Smooth muscle cell (in vitro differentiated cells): Measurements from ENCODE around the gene CD300LG. TPM values are rescaled to one million over a fixed set of nuclear protein-coding genes. Genes with fewer than 3 reads are reported as not detected.

ENCODE experiments used
- DNase-seq: peaks from one replicate; lab custom pipeline; 2025; ENCODE audit not compliant: unreplicated experiment; lab: John Stamatoyannopoulos, UW
- H2AFZ ChIP-seq: fragments of 200-600 bp; sonication (generic); 2 replicates; pipeline ENCODE4 v1.6.0; 2016; ENCODE audit warnings: antibody characterized with exemption, low read depth, mild to moderate bottlenecking
- H3F3A ChIP-seq: fragments of 200-600 bp; sonication (generic); 2 replicates; pipeline ENCODE4 v1.6.0; 2017; ENCODE audit warnings: antibody characterized with exemption, low read depth
- H3K27ac ChIP-seq: fragments of 200-600 bp; sonication (generic); 2 replicates; pipeline ENCODE4 v1.5.1; 2016; ENCODE audit warnings: low read depth, mild to moderate bottlenecking
- H3K27me3 ChIP-seq: fragments of 200-600 bp; sonication (generic); 2 replicates; pipeline ENCODE4 v1.6.1; 2016; ENCODE audit warnings: low read depth, mild to moderate bottlenecking
- H3K36me3 ChIP-seq: fragments of 200-600 bp; sonication (generic); 2 replicates; pipeline ENCODE4 v1.5.1; 2016; ENCODE audit warnings: low read depth
- H3K4me1 ChIP-seq: fragments of 200-600 bp; sonication (generic); 2 replicates; pipeline ENCODE4 v1.5.1; 2016; ENCODE audit warnings: low read depth
- H3K4me2 ChIP-seq: fragments of 200-600 bp; sonication (generic); 2 replicates; pipeline ENCODE4 v1.6.0; 2016; ENCODE audit warnings: mild to moderate bottlenecking
- H3K4me3 ChIP-seq: fragments of 200-600 bp; sonication (generic); 2 replicates; pipeline ENCODE4 v1.5.1; 2016; ENCODE audit warnings: mild to moderate bottlenecking
- H3K79me2 ChIP-seq: fragments of 200-600 bp; sonication (generic); 2 replicates; pipeline ENCODE4 v1.6.0; 2016; ENCODE audit warnings: low read depth, mild to moderate bottlenecking
- H3K9ac ChIP-seq: fragments of 200-600 bp; sonication (generic); 2 replicates; pipeline ENCODE4 v1.6.0; 2016; ENCODE audit warnings: low read depth
- H3K9me3 ChIP-seq: fragments of 200-600 bp; sonication (generic); replicated peaks from 2 replicates; pipeline ENCODE4 v1.5.1; 2016; ENCODE audit warnings: low read depth
- H4K20me1 ChIP-seq: fragments of 200-600 bp; sonication (generic); 2 replicates; pipeline ENCODE4 v1.6.0; 2016; ENCODE audit warnings: low read depth
- CTCF ChIP-seq: fragments of 200-600 bp; sonication (generic); IDR thresholded peaks from 2 replicates; pipeline ENCODE4 v1.5.1; 2017; ENCODE audit warnings: borderline replicate concordance, mild to moderate bottlenecking, antibody characterized with exemption; ENCODE audit not compliant: insufficient read depth, poor library complexity, severe bottlenecking
- WGBS: methylation state at CpG from one replicate; pipeline ENCODE4 v1.1.7; 2016; ENCODE audit warnings: low lambda C conversion rate; 5-methylcytosine and 5-hydroxymethylcytosine counted together
- polyA plus RNA-seq: library from polyadenylated mRNA; unstranded; fragments of >200 nt; fragmentation: Nextera tagmentation; extraction: Ambion mirVana; gene quantifications from 2 replicates; pipeline ENCODE4 v1.2.1, GENCODE V29; 2016
- total RNA-seq: library from RNA; depleted of rRNA; stranded (reverse); fragments of >200 nt; gene quantifications from 2 replicates; pipeline ENCODE4 v1.2.3, GENCODE V29; 2014

The CD300LG gene
- total and polyA plus RNA-seq, 2 experiments from 2014 or later = not detected

- no peak for DNase-seq
- no peak for TF ChIP-seq CTCF
- Histone ChIP-seq H3K4me3 (no peak overlapping the region), H4K20me1 (no peaks in the 10 kb centered on the region), H3K79me2 (no peaks in the 10 kb centered on the region), H3K4me2 (no peak overlapping the region), H3K27me3 (peaks cover 4% of the 10 kb centered on the region), H3K4me1 (no peaks in the 10 kb centered on the region), H3K9me3 (no peaks in the 10 kb centered on the region), H3K36me3 (no peaks in the 10 kb centered on the region), H2AFZ (no peak overlapping the region), H3F3A (no peaks in the 10 kb centered on the region), H3K9ac (no peak overlapping the region), H3K27ac (no peak overlapping the region)
- 84% methylated on average over 7 of the region's 7 CpGs for WGBS
Measured at GRCh38 chr17:43877031-43877430, 30.1 kb downstream of the CD300LG start.

- Histone ChIP-seq H3K36me3 (no peaks in the 10 kb centered on the region), H3K4me3 (no peak overlapping the region), H3K27ac (no peak overlapping the region), H3K4me1 (no peaks in the 10 kb centered on the region), H2AFZ (no peak overlapping the region), H3K4me2 (no peak overlapping the region), H4K20me1 (no peaks in the 10 kb centered on the region), H3K9ac (no peak overlapping the region), H3K9me3 (no peaks in the 10 kb centered on the region), H3K27me3 (no peaks in the 10 kb centered on the region), H3F3A (no peaks in the 10 kb centered on the region), H3K79me2 (no peaks in the 10 kb centered on the region)
- no peak for DNase-seq
- WGBS = 97% methylated on average over 10 of the region's 10 CpGs
- no peak for TF ChIP-seq CTCF
Measured at GRCh38 chr17:43877451-43878155, 30.6 kb downstream of the CD300LG start.

GRCh38 chr17:43878260-43879175 lies 31.5 kb downstream of the CD300LG start:
- H3K4me1 ChIP-seq = no peaks in the 10 kb centered on the region
- TF ChIP-seq CTCF = peak; percentile 89
- 26% methylated on average over 12 of the region's 13 CpGs for WGBS
- DNase-seq = peak; percentile 57
- H3K4me3 ChIP-seq = no peak overlapping the region
- no peaks in the 10 kb centered on the region for H3K79me2 ChIP-seq
- H3K9ac ChIP-seq = no peak overlapping the region
- no peaks in the 10 kb centered on the region for H3K9me3 ChIP-seq
- H3K4me2 ChIP-seq = no peak overlapping the region
- H2AFZ ChIP-seq = no peak overlapping the region
- H4K20me1 ChIP-seq = no peaks in the 10 kb centered on the region
- no peak overlapping the region for H3K27ac ChIP-seq
- H3F3A ChIP-seq = no peaks in the 10 kb centered on the region
- H3K36me3 ChIP-seq = no peaks in the 10 kb centered on the region
- no peaks in the 10 kb centered on the region for H3K27me3 ChIP-seq
